HUES48 (cell line): ENCODE data around the gene MBD2.
"Not testable (repeated sequence)": the region's sequence is repeated elsewhere in the genome, so short reads cannot be mapped to it uniquely, and the experiment has no call there.

Experiments used
- H3K27ac ChIP-seq: one replicate; pipeline ENCODE4 v1.7.0; 2013; ENCODE audit warnings: low read depth, low read length, inconsistent platforms
- H3K27me3 ChIP-seq: 2 replicates; pipeline ENCODE4 v1.6.1; 2013; ENCODE audit warnings: mild to moderate bottlenecking, low read length; ENCODE audit not compliant: control insufficient read depth, insufficient read depth
- H3K36me3 ChIP-seq: 2 replicates; pipeline ENCODE4 v1.6.1; 2013; ENCODE audit warnings: low read length; ENCODE audit not compliant: control insufficient read depth, insufficient read depth
- H3K4me1 ChIP-seq: 2 replicates; pipeline ENCODE4 v1.6.1; 2013; ENCODE audit warnings: mild to moderate bottlenecking, low read length; ENCODE audit not compliant: control insufficient read depth, insufficient read depth
- H3K4me3 ChIP-seq: 2 replicates; pipeline ENCODE4 v1.5.1; 2013; ENCODE audit warnings: mild to moderate bottlenecking, low read depth, low read length
- H3K9ac ChIP-seq: 2 replicates; pipeline ENCODE4 v1.6.1; 2013; ENCODE audit warnings: mild to moderate bottlenecking, low read depth, low read length, moderate library complexity
- H3K9me3 ChIP-seq: 2 replicates; pipeline ENCODE4 v1.6.1; 2013; ENCODE audit warnings: low read length; ENCODE audit not compliant: control insufficient read depth, insufficient read depth

Gene MBD2

GRCh38 chr18:54235871-54236270 lies 11.4 kb upstream of the MBD2 start:
- Histone ChIP-seq H3K27me3 (no peaks in the 10 kb centered on the region), H3K9me3 (no peaks in the 10 kb centered on the region; the same call in 1 of the 2 replicates), H3K4me1 (no peaks in the 10 kb centered on the region; the same call in 1 of the 2 replicates), H3K27ac (peak overlapping the region; percentile 7), H3K4me3 (no peak overlapping the region), H3K9ac (no peak overlapping the region), H3K36me3 (no peaks in the 10 kb centered on the region)

- no peaks in the 10 kb centered on the region for H3K27me3 ChIP-seq
- no peak overlapping the region for H3K4me3 ChIP-seq
- H3K9me3 ChIP-seq = no peaks in the 10 kb centered on the region
- H3K36me3 ChIP-seq = no peaks in the 10 kb centered on the region
- H3K27ac ChIP-seq = no peak overlapping the region
- H3K9ac ChIP-seq = no peak overlapping the region
- peaks cover 1% of the 10 kb centered on the region; the same call in 1 of the 2 replicates for H3K4me1 ChIP-seq
Observed at GRCh38 chr18:54233747-54234146, 9.3 kb upstream of the MBD2 start.

- H3K27ac ChIP-seq = no peak overlapping the region
- no peaks in the 10 kb centered on the region for H3K9me3 ChIP-seq
- no peak overlapping the region for H3K4me3 ChIP-seq
- no peaks in the 10 kb centered on the region for H3K27me3 ChIP-seq
- H3K4me1 ChIP-seq = peaks cover 7% of the 10 kb centered on the region; the same call in 1 of the 2 replicates
- no peak overlapping the region for H3K9ac ChIP-seq
- no peaks in the 10 kb centered on the region for H3K36me3 ChIP-seq
Observed at GRCh38 chr18:54233228-54233625, 8.8 kb upstream of the MBD2 start.

- Histone ChIP-seq H3K4me1 (peaks cover 8% of the 10 kb centered on the region; the same call in 1 of the 2 replicates), H3K4me3 (no peak overlapping the region), H3K36me3 (no peaks in the 10 kb centered on the region), H3K27me3 (no peaks in the 10 kb centered on the region), H3K9ac (no peak overlapping the region), H3K27ac (no peak overlapping the region), H3K9me3 (no peaks in the 10 kb centered on the region)
Observed at GRCh38 chr18:54232485-54233227, 8.2 kb upstream of the MBD2 start.

GRCh38 chr18:54229421-54230059 lies 5.1 kb upstream of the MBD2 start:
- H3K27me3 ChIP-seq = no peaks in the 10 kb centered on the region
- H3K36me3 ChIP-seq = no peaks in the 10 kb centered on the region
- peaks cover 13% of the 10 kb centered on the region for H3K4me1 ChIP-seq
- no peak overlapping the region for H3K27ac ChIP-seq
- no peak overlapping the region for H3K4me3 ChIP-seq
- H3K9me3 ChIP-seq = no peaks in the 10 kb centered on the region
- no peak overlapping the region for H3K9ac ChIP-seq

GRCh38 chr18:54228364-54228763 lies 3.9 kb upstream of the MBD2 start:
- no peaks in the 10 kb centered on the region for H3K27me3 ChIP-seq
- H3K9me3 ChIP-seq = no peaks in the 10 kb centered on the region
- H3K27ac ChIP-seq = no peak overlapping the region
- peaks cover 14% of the 10 kb centered on the region for H3K4me1 ChIP-seq
- no peak overlapping the region for H3K9ac ChIP-seq
- no peaks in the 10 kb centered on the region for H3K36me3 ChIP-seq
- H3K4me3 ChIP-seq = no peak overlapping the region

GRCh38 chr18:54223568-54224241 lies 764 bp downstream of the MBD2 start:
- no peak overlapping the region for H3K9ac ChIP-seq
- 0 out of 2 replicates have a peak, but pooled peaks cover 9% of the 10 kb centered on the region for H3K36me3 ChIP-seq
- H3K9me3 ChIP-seq = no peaks in the 10 kb centered on the region
- H3K27me3 ChIP-seq = no peaks in the 10 kb centered on the region
- peak overlapping the region; percentile 61 for H3K4me3 ChIP-seq
- H3K4me1 ChIP-seq = peaks cover 31% of the 10 kb centered on the region
- H3K27ac ChIP-seq = no peak overlapping the region

GRCh38 chr18:54222922-54223567 lies 1.4 kb downstream of the MBD2 start:
- Histone ChIP-seq H3K27me3 (no peaks in the 10 kb centered on the region), H3K27ac (no peak overlapping the region), H3K9ac (no peak overlapping the region), H3K36me3 (0 out of 2 replicates have a peak, but pooled peaks cover 9% of the 10 kb centered on the region), H3K4me1 (peaks cover 25% of the 10 kb centered on the region), H3K9me3 (no peaks in the 10 kb centered on the region), H3K4me3 (peak overlapping the region; percentile 61)

- Histone ChIP-seq H3K36me3 (0 out of 2 replicates have a peak, but pooled peaks cover 9% of the 10 kb centered on the region), H3K27me3 (no peaks in the 10 kb centered on the region), H3K4me3 (no peak overlapping the region), H3K27ac (no peak overlapping the region), H3K4me1 (peaks cover 25% of the 10 kb centered on the region), H3K9me3 (no peaks in the 10 kb centered on the region), H3K9ac (no peak overlapping the region)
Observed at GRCh38 chr18:54220406-54220805, 4.1 kb downstream of the MBD2 start.

- not testable (repeated sequence) for H3K9me3 ChIP-seq, H3K27me3 ChIP-seq, H3K27ac ChIP-seq, H3K9ac ChIP-seq, H3K36me3 ChIP-seq, H3K4me3 ChIP-seq
- peaks cover 20% of the 10 kb centered on the region for H3K4me1 ChIP-seq
Observed at GRCh38 chr18:54218803-54219202, 5.7 kb downstream of the MBD2 start.
